ENCODE results near the gene UBA3.

The UBA3 gene

DNA sequence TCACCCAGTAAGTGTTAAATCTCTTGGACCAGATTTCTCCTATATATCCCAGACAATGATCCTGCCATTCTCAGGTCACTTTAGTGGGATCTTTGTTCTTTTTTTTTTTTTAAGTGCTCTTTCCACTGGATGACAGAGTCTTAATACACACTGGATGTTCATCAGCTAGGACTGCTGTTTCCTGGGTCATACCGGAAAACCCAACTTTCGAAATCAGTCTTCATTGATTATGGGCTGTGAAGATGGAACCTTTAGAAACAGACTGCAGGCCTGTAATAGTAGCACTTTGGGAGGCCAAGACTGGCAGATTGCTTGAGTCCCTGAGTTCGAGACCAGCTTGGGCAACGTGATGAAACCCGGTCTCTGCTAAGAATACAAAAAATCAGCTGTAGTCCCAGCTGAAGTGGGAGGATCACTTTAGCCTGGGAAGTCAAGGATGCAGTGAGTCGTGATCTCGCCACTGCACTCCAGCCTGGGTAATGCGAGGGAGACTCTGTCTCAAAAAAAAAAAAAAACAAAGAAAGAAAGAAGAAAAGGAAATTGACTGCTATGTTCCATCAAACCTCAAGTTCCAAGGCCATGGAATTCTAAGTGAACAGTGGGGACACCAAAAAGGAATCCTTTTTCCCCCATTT, 69.0 kb downstream of the UBA3 start:
- no peak for DNase-seq

DNA sequence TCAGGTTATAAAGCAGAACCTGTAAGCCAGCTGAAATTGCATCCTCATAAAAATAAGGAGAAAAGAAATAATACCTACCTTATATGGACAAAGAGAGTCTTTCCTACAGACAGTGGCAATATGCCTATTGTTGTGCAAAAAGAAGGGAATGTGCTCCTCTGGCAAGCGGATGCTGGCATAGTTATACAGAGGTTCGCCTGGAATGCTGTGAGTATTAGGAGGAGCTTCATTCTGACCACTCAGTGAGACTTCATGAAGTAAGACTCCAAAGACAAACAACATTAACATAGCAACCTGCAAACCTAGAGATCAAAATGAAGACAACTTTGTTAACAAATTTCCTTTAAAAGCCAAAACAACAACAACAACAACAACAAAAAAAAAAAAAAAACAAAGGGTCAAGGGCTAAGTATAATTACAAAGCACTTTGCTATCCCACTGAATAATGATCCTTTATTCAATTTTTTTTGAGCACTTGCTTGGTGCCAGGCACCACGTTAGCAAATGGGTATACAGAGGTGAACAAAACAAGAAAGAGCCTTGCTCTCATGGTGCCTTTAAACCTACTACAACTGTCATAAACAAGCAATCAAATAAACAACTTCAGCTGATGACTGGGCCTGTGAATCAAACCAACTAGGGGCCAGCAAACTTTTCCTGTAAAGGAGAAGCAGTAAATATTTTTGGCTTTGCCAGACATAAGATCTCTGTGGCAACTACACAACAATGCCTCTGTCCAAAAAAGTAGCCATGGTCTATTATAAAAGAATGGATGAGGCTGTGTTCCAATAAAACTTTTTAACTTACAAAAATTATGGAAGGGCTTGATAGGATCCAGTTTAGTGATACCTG, 70.4 kb downstream of the UBA3 start:
- no peak for DNase-seq

DNA sequence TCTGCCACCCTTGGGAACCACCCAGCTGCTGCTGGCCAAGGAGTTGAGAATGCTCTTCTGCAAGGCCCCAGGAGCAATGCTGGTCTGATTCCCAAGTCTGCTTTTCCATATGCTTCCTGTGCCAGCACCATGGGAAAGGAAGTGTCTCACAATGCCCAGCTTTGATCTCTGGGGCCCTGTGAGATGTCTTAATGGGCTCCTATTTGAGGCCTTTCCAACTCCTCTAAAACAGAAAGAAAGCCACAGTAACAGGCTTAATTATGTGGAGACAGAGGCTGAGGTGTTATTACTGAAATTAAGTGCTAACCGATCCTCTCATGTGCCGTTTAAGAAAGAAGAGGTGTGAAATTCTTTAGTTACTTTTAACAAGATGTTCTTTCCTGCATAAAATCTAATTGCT, 71.2 kb downstream of the UBA3 start:
- DNase-seq, result no peak

DNA sequence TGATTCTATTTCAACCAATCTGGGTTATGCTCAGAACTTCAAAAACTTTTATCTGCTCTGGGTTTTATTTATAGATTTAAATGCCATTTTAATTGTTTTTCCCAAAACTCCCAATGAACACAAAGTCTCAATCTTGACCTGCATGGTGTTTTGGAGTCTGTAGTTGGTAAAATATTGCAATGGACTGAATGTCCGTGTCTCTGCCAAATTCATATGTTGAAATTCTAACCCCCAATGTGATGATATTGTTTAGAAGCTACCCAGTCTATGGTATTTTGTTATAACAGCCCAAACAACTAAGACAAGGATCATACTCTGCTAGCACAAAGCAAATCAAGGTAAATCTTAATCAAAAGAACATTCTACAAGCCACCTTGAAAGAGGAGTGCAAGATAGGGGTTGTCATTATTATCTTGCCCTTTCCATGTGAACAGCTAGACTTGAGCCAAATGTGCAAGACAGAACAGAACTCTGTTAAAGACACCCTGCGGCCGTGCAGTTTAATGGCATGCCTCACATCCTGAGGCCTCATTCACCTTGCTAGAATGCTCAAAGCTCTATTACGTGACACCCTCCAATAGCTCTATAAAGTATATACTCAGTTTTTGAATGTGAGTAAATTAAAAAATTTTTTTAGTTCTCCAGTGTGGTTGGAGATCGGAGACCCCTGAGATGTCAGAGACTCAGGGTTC, 74.2 kb downstream of the UBA3 start:
- no peak for DNase-seq

DNA sequence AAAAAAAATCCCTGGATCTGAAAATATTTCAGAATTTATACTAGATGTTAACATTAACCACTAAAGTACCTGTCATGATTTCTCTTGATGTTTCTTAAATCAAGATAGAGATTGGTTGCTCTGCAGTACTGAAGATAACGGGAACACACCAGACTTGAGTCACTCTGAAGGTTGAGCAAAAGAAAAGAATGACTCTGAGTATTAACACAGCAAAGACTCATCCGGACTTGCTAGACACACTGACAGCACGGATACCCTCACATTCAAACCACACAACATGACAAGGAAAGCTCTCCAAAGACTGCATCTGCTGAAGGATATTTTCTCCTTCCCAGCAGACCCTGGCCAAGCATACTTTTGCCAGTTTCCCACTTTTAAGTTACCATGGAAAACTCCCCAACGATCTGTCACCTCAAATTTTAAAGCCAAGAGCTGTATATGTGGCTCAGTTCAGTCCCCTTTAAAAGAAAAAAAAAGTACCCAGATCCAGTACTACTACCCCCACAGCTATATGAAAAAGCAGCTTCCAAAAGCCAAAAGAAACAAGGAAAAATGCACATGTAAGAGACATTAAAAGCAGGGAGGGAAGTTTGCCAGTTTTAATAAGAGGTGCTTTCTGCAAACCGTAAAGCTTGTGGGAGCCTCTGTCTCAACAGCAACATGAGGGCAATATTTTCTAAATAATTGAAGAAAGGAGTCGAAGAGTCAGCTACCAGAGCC, 74.9 kb downstream of the UBA3 start:
- no peak for DNase-seq
